Stimulated activated CD4-positive, alpha-beta T cell treated with anti-CD3 and anti-CD28 coated beads, TNF-alpha, amount 100 ng/mL, for 48 hours (primary cell): ENCODE results near the gene GLYATL2.
A peak's percentile ranks its signal among the peaks of the same experiment; 100 is the strongest.

Experiments used
- DNase-seq, 3 donors: peaks; one replicate each; pipeline ENCODE4 v3.0.0-alpha.2; 2020; ENCODE audit warnings: low read depth in 3 of 3

GLYATL2 gene

DNA sequence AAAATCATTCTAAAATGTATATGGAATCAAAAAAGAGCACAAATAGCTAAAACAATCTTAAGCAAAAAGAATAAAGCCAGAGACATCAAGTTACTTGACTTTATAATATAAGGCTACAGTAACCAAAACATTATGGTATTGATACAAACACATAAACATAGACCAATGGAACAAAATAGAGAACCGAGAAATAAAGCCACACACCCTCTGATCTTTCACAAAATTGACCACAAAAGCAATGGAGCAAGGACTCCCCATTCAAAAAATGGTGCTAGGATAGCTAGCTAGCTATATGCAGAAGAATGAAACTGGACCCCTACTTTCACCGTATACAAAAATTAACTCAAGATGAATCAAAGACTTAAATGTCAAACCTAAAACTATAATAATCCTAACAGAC, 43.2 kb downstream of the GLYATL2 start:
- no peak for DNase-seq

DNA sequence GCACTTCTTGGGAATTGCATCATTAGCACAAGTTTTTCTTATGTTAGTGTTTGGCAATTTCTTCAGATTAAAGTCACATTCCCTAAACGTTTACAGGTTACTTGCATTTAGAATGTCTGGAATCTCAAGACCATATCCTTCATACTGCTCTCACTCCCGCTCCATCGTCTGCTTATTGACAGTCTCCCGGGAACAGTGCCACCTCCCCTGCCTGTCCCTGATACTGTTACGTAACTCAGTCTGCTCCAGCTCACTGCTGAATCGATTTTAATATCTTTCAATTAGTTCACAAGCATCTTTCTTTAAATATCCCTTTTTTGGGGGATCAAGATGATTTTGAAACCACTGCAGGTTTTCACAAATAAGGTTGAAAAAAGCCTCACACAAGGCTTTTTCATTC, 48.2 kb downstream of the GLYATL2 start:
- DNase-seq, result no peak

DNA sequence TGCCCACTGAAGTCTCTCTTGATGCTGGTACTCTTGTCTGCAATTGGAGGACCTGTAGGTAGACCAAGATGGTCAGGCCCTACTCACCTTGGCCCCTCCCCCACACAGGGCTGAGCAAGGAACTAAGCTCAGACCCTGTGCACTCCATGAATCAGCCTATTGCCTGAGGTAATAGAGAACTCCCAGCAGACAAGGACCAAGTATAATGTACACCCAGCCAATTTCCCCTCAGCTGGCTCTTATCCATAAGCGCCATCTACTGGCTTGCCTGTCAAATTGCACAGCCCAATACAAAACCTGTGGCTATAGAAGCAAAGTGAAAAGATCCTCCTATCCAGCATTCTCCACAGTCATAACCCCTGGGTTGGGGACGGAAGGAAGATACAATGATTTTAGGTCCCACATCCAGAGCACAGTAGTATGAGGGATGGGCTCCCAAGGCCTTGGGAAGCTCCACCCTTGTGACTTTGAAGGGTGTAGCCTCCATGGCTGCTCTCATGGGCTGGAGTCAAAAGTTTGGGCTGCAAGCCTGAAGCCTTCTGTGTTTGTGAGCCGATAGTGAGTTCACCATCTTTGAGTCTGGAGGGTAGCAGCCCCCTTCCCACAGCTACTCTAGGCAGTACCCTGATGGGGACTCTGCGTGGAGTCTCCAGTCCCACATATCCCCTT, 56.0 kb downstream of the GLYATL2 start:
- peak in 2 of 3 donors; percentile 17 to 36 for DNase-seq

DNA sequence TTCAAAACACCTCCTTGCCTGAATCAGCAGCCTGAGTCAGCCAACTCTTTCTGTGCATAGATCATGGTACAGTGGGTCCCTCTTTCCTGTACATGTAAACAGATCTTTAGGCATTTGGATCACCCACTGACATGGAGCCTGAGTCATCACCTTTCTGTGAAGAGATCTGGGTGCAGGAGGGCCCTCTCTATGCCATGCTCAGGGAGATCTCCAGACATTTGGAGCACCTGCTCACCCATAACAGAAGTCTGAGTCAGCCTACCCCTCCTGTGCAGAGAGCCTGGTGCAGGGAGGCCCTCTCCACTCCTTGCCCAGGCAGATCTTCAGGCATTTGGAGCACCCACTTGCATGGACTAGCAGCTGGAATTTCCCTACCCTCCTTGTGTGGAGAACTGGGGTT, 56.6 kb downstream of the GLYATL2 start:
- DNase-seq, result no peak

DNA sequence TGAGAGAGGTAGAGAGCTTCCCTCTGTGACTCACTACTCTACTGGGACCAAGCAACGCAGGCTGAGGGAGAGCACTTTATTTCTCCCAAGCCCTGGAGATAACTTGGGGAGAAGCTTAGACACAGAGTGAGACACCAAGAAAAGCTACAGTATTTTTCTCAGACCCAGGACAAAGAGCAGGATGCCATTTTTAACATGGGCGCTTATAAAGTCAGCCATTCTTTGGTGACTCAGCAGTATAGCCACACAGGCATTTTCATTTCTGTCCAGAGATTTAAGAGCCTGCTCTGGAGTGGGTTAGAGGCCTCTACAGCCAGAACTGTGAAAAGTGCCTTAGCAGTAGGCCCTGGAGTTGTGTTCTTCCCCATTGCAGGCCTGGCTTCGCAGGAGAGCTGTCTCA, 57.8 kb downstream of the GLYATL2 start:
- no peak for DNase-seq

DNA sequence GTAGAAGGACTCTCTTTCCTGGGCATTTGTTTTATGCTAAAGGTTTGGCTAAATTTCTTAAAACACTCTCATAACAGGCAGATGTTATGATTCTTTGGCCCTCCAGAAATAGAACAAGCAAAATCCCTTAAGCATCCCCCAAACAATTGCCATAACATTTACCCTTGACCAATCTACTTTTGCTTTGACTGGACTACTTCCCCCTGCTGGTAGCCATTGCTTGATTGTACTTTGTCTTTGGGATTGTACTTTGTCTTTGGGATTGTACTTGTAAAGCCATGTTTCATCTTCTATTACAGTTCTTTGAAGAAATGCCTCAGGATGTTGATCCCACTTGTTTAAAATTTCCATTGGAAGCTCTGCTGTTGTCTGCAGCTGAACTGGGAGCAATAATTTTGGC, 59.5 kb downstream of the GLYATL2 start:
- no peak for DNase-seq
